HUES6 (cell line): Measurements from ENCODE around the gene TUBB1.

Source experiments
- H3K27ac ChIP-seq: 2 replicates; pipeline ENCODE4 v1.7.0; 2013; ENCODE audit warnings: low read depth, mild to moderate bottlenecking, low read length, inconsistent platforms
- H3K27me3 ChIP-seq: 2 replicates; pipeline ENCODE4 v1.6.1; 2013; ENCODE audit warnings: low read length; ENCODE audit not compliant: control insufficient read depth, insufficient read depth
- H3K36me3 ChIP-seq: 2 replicates; pipeline ENCODE4 v1.6.1; 2013; ENCODE audit warnings: low read length; ENCODE audit not compliant: control insufficient read depth, insufficient read depth
- H3K4me1 ChIP-seq: 2 replicates; pipeline ENCODE4 v1.6.1; 2013; ENCODE audit warnings: low read length; ENCODE audit not compliant: control insufficient read depth, insufficient read depth
- H3K4me3 ChIP-seq: 2 replicates; pipeline ENCODE4 v1.5.1; 2013; ENCODE audit warnings: low read depth, low read length
- H3K9ac ChIP-seq: one replicate; pipeline ENCODE4 v1.6.1; 2013; ENCODE audit warnings: mild to moderate bottlenecking, low read length
- H3K9me3 ChIP-seq: 2 replicates; pipeline ENCODE4 v1.6.1; 2013; ENCODE audit warnings: low read depth, low read length; ENCODE audit not compliant: control insufficient read depth, insufficient read depth

TUBB1 gene

DNA sequence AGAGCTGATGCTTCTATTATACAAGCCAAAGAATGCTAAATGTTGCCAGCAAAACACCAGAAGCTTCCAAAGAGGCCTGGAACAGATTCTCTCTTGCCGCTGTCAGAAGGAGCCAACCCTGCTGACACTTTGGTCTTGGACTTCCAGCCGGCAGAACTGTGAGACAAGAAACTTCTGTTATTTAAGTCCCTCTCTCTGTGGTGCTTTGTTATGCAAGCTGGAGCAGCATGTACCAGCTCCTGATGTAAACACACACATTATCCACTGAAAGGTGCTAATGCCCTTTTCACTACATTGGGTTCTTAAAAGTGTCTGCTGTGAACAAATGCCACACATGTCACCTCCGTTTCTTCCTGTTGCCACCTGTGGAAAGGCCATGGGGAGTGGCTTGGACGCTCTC, 49.3 kb downstream of the TUBB1 start:
- Histone ChIP-seq H3K4me1 (peaks cover 4% of the 10 kb centered on the region; the same call in 1 of the 2 replicates), H3K9me3 (no peaks in the 10 kb centered on the region), H3K36me3 (no peaks in the 10 kb centered on the region), H3K27ac (no peak overlapping the region), H3K27me3 (peaks cover 5% of the 10 kb centered on the region; the same call in 1 of the 2 replicates), H3K4me3 (no peak overlapping the region), H3K9ac (no peak overlapping the region)

DNA sequence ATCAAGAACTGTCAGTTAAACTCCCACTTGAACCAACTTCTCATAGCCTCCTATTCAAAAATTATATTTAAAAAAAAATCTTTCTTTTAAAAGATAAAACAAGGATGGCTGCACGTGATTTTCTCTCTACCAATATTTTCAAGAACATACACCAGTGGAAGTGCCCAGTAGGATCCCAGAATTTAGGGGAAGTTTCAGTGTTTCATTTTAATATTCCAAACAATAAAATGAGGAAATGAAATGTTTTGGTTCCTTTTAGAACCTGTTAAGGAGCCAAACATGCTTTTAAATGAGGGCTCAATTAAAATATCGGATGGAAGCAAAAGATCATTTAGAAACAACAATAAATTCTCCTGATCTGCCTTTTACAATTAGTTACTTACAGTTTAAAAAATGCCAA, 49.8 kb downstream of the TUBB1 start:
- H3K9ac ChIP-seq: no peak overlapping the region

GRCh38 chr20:59071216-59071615, 52.0 kb downstream of the TUBB1 start:
- H3K27ac ChIP-seq: no peak overlapping the region
- H3K4me3 ChIP-seq: no peak overlapping the region
- no peak overlapping the region for H3K9ac ChIP-seq
- H3K27me3 ChIP-seq: peaks cover 5% of the 10 kb centered on the region; the same call in 1 of the 2 replicates
- H3K9me3 ChIP-seq: no peaks in the 10 kb centered on the region
- no peaks in the 10 kb centered on the region for H3K4me1 ChIP-seq
- no peaks in the 10 kb centered on the region for H3K36me3 ChIP-seq

More for the DNA sequence above, 49.8 kb downstream of the TUBB1 start:
- Histone ChIP-seq H3K27ac (no peak overlapping the region), H3K4me3 (no peak overlapping the region), H3K36me3 (no peaks in the 10 kb centered on the region), H3K27me3 (peaks cover 5% of the 10 kb centered on the region; the same call in 1 of the 2 replicates), H3K4me1 (peaks cover 3% of the 10 kb centered on the region; the same call in 1 of the 2 replicates), H3K9me3 (no peaks in the 10 kb centered on the region)

DNA sequence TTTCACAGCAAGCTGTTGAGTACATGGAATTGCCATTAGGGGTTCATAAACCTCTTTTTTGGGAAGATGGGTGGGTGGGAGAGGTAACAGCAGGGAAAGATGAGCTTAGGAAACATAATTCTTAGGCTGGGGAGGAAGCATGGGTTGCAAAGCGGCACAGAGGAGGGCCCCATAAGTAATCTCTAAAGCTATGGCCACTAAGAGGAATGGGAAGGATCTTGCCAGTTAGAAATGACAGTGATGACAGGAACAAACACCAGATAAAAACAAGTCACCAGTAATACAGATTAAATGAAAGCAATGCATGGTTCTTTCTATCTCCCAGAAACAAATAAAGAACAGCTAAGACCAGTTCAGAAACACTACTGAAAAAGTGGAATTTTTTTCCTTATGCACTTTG, 54.4 kb downstream of the TUBB1 start:
- Histone ChIP-seq H3K4me1 (no peaks in the 10 kb centered on the region), H3K9me3 (no peaks in the 10 kb centered on the region), H3K4me3 (no peak overlapping the region), H3K36me3 (no peaks in the 10 kb centered on the region), H3K27me3 (peaks cover 13% of the 10 kb centered on the region; the same call in 1 of the 2 replicates), H3K27ac (no peak overlapping the region), H3K9ac (no peak overlapping the region)

DNA sequence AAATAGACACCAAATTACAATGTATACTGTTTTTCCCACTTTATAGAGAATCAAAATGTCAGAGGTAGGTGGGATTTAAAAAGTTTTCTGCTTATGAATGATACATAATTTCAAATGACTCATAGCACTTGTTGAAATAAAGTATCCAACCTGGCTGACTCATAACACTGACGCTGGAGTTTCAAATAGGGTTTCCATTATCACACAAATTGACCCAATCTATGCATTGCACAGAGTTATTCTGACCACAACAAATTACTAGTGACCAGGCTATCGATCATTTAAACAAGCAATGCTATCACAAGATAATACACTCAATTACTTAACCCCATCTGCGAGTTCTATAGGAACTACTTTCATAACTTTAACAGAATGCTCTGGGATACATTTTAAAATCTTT, 55.2 kb downstream of the TUBB1 start:
- H3K9me3 ChIP-seq: no peaks in the 10 kb centered on the region
- no peak overlapping the region for H3K27ac ChIP-seq
- no peak overlapping the region for H3K4me3 ChIP-seq
- H3K9ac ChIP-seq: no peak overlapping the region
- no peaks in the 10 kb centered on the region for H3K36me3 ChIP-seq
- H3K27me3 ChIP-seq: peaks cover 13% of the 10 kb centered on the region; the same call in 1 of the 2 replicates
- no peaks in the 10 kb centered on the region for H3K4me1 ChIP-seq

DNA sequence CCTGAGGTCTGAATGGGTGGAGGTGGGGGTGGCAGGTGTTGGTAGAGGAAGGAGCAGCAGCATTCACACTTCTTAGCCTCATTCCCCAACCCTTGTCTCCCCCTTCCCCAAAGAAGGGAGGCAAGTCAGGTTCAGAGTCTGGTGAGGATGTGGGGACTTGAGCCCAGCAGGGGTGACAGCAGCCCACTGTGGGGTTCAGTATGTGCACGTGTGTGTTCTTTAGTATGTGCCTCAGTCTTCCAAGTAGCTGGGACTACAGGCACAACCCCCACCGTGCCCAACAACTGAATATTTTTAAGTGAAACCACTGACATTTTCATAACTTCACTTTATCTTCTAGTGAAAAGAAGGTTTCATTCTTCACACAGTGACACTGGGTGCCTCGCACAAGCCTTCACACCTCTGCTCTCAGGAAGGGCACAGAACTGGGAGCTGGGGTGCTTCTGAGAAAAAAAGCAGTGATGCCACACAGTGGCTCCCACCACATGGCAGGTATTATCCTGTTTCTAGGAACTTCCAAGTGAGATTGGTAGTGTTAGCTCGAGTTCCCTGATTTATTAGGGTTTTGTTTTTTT, 56.8 kb downstream of the TUBB1 start:
- Histone ChIP-seq H3K27me3 (peaks cover 13% of the 10 kb centered on the region; the same call in 1 of the 2 replicates), H3K4me3 (no peak overlapping the region)

More for the DNA sequence above, 56.8 kb downstream of the TUBB1 start:
- H3K9me3 ChIP-seq: no peaks in the 10 kb centered on the region
- H3K36me3 ChIP-seq: no peaks in the 10 kb centered on the region
- H3K4me1 ChIP-seq: no peaks in the 10 kb centered on the region
- no peak overlapping the region for H3K27ac ChIP-seq
- no peak overlapping the region for H3K9ac ChIP-seq
